ENCODE results near the gene SGK1.

Gene SGK1

GRCh38 chr6:134317471-134318131, at the start of gene SGK1:
TSS of gene SGK1 (minus strand) at chr6:134318112. CDS start at chr6:134317460, 652 bp downstream.
- DNase-seq (ENCODE audit: low read depth in 4 of 4, low spot score in 1 of 4), result peak in 1 of 4 experiments; percentile 2

DNA sequence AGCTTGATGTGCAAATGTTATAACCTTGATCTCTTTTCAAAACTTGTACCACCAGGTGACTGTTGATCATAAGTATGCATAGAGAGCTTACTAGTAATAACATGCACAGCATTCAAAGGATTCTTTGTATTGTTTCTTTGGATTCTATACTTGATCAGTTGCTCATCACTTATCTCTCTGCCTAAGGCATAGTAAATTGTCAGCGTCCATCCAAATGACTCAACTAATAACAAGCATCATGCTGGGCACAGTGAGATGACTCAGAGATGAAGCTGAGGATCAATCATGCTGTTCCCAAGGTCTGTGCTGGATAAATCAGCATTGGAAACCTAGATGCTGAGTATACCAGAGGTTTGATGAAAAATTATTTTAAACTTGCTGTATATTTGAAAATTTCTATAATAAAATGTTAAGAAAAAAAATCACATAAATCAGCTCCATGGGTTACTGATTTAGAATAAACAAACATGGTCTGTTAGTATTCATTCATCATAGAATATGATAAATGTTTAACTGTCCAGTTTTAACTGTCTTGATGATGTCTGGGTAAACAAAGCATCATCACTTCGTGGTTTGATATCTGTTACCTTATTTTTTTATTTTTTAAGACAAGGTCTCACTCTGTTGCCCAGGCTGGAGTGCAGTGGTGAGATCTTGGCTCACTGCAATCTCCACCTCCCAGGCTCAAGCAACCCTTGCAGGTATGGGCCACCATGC, 45.6 kb upstream of the SGK1 start:
- no peak for DNase-seq (ENCODE audit: low read depth in 4 of 4, low spot score in 1 of 4)

- DNase-seq (ENCODE audit: low read depth in 4 of 4, low spot score in 1 of 4), result no peak
Measured at GRCh38 chr6:134361011-134361410, 43.1 kb upstream of the SGK1 start.

- no peak for DNase-seq (ENCODE audit: low read depth in 4 of 4, low spot score in 1 of 4)
Measured at GRCh38 chr6:134359302-134359701, 41.4 kb upstream of the SGK1 start.

DNA sequence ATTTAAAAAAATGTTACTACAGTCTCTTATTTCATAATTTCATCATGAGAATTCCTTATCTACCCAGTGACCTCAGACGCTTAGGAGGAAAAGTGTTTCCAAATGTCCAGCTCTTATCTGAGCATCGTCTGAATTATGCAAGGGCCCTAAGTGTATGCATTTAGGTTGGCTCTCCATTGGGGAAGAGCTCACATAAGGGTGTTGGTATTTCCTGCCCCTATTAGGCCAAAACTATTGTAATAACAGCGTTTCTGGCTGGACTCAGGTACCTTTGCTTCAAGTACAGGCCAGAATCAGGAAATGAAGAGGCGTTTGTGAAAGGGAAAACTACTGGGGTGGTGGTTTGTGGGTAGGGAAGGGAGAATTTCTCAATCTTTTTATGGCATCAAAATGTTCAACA, 40.4 kb upstream of the SGK1 start:
- DNase-seq (ENCODE audit: low read depth in 4 of 4, low spot score in 1 of 4), result no peak

DNA sequence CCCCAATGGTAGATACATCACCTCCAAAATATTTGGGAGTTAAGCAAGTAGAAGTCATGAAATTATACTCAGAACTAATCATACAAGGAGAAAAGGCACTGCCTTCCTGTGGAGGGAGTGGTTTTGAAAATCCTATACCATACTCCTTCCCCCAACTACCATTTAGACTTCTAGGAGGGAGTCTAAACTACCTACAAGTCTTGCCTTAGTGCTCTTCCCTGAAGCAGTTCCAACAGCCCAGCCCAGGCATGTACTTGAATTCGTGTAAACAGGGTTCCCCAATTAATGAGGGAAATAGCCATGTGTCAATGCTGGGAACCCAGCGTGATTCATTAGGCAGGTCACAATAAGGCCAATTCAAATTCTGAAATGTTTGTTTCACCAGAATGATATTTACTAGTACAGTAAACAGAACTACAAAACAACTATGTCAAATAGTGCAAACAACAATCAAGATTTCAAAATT, 39.1 kb upstream of the SGK1 start:
- no peak for DNase-seq (ENCODE audit: low read depth in 4 of 4, low spot score in 1 of 4)

GRCh38 chr6:134356405-134356804, 38.5 kb upstream of the SGK1 start:
- no peak for DNase-seq (ENCODE audit: low read depth in 4 of 4, low spot score in 1 of 4)

DNA sequence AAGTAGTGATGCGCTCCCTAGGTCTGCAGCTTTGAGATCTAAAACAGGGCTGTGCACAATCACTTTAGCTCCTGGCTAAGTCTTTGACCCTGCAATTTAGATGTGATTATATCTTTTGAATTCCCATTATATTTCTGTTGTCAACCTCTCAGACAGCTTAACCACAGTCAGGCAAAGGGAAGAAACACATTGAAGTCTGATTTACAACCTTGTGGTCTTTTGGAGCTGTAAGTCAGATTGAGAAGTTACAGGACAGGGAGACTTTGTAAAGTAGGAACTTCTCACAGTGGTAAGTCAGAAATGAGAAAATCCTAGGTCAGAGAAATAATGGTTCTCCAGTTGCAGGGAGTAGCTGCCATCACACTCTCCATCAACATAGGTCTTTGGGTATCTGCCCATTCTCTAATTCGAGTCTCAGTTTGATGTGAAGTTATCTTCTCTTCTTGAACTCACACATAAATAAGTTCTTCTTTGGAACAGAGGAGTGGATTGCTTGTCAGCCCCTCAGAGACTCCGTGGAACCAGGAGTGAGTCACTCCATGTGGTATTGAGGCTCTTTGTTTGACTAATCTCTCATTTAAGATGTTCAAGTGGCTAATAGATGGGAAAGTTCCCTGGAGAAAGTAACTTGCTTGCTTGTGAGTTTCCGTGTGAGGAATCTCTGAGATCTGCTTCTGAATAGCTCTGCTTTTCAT, 35.0 kb upstream of the SGK1 start:
- DNase-seq (ENCODE audit: low read depth in 4 of 4, low spot score in 1 of 4), result peak in 1 of 4 experiments; percentile 8

DNA sequence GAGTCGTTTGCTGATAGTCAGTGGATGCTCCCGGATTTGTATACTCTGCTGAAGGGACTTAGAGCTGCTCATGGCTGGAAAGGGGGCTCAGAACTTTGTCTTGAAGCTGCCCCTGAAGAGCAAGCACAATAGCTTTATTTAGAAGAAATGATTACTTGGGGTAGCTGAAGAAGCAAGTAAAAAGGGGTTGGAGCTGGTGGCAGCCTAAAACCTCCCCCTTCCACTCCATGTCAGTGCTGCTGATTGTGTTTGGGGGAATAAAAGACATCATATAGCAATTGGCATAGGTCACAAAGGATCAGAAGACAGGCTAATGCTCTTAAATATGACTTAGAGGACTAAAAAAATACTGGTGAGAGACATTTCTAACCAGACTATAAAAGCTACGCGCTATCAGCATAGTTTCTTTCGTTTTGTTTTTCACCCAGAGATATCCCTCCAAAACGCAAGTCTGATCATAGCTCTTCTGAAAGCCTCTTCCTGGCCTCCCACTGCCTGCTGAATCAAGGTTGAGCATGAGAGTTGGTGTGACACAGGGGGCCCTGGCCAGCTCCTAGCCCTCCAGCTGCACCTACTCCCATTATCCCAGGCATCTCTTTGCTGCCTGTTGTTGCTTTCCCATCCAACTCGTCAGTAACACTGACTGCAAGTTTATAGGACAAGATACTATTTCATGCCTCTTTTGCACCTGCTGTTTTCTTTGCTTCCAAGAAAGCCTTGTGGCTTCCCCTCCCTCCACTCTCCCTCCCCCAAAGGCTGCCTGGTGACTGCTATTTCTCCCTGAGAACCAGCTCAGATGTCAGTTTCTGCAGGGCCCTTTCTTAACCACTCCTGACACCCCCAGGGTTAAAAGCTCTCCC, 33.9 kb upstream of the SGK1 start:
- no peak for DNase-seq (ENCODE audit: low read depth in 4 of 4, low spot score in 1 of 4)

GRCh38 chr6:134347885-134348805, 30.2 kb upstream of the SGK1 start:
- no peak for DNase-seq (ENCODE audit: low read depth in 4 of 4, low spot score in 1 of 4)

- DNase-seq (ENCODE audit: low read depth in 4 of 4, low spot score in 1 of 4), result no peak
Measured at GRCh38 chr6:134346932-134347545, 29.1 kb upstream of the SGK1 start.

DNA sequence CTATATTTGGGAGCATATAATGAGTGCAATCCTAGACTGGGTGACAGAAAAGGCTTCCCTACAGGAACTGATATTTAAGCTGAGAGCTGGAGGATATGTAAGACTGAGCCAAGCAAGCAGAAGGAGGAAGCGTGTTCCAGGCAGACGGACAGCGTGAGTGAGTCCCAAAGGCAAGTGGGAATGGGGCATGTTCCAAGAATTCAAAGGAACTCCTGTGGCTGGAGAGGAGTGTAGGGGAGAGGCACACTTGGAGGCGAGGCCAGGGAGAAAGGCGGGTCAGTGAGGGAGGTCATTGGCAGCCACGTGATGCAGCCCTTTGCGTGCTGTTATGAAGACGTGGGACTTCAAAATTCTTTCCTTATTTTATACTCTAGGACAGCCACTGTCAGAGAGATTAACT, 27.9 kb upstream of the SGK1 start:
- no peak for DNase-seq (ENCODE audit: low read depth in 4 of 4, low spot score in 1 of 4)

DNA sequence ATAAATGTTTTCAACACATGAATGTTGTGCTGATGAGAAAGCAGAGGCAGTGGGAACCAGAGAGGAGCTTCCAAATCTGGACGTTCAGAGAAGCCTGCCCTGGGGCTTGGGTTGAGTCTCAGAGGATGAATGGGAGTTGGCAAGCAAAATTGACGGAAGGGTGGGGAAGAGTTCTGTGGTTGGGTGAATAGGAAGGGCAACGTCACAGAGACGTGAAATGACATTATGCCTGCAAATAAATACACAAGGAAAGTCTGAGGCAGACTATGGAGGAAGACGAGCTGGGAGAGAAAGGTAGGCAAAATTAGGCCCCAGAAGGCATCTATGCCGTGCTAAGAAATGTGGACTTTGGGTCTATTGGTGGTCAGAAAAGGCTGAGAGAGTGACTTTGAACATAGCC, 25.2 kb upstream of the SGK1 start:
- no peak for DNase-seq (ENCODE audit: low read depth in 4 of 4, low spot score in 1 of 4)

DNA sequence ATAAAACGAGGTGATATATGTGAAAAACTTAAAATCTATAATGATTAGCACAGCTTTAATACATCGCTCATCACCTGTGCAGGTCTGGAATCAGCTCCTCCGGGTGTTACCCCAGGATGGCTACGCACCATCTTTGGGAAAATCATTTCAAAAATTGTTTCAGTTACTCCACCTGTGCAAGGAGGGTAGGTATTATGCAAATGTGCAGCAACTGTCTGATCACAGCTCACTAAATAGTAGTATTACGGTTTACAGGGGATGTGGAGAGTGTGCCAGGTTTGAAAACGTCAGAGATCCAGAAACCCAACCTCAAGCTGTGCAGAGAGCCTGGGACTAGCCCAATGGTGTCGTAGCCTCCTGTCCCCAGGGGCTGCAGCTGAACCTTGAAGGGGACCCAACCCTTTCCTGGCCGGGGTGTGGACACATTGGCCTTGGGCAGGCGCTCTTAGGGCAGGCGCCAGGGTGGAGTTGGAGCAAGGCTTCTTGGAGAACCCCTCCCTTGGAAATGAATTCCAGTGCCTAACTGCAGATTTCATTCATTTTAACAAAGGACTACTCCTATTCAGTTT, 24.2 kb upstream of the SGK1 start:
- DNase-seq (ENCODE audit: low read depth in 4 of 4, low spot score in 1 of 4), result no peak

DNA sequence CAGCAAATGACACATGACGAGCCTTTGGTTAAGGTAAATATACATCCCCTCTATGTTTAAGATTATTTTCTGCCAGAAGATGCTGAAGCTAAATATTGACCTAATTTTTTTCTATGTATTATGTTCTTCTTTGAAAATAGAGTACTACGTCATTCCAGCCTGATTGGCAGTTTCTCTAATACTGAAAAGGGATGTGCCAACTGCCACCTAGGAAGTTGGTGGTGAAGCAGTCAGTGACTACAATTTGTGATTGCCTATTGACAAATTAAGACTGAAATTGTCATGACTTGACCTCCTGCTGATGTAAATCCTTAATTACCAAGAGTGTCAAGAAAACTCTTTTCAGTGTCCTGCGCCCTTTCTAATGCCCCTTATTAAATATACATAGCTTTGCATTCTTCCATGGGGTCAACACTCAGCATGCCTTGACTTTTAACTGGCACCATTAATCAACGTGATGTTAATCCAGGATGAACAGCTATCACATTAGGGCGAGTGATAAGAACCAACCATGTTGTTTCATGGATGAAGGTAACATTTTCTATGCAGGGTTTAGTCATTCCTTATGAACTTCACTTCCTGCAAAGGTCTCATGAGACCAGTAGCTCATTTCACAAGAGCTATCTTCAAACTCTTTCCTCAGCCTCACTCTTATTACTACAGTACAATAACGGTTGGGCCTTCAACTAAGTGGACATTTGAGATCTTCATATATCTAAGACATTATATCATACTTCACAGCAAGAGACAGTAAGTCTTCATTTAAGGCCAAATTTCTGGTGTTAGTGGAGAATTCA, 22.5 kb upstream of the SGK1 start:
- DNase-seq (ENCODE audit: low read depth in 4 of 4, low spot score in 1 of 4), result no peak

DNA sequence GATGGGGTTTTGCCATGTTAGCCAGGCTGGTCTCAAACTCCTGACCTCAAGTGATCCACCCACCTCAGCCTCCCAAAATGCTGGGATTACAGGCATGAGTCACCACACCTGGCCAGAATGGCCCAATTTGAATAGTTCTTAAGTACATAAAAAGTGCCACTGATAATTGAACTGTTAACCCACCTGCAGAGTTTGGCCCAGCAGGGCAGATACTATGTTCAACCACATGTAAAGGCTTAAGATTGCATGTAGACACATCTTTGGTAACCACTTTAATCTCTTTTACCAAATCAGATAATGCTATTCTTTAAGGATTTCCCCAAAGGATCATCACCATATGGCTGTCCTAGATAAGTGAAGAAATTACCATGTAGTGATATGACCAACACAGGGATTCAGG, 21.3 kb upstream of the SGK1 start:
- DNase-seq (ENCODE audit: low read depth in 4 of 4, low spot score in 1 of 4), result no peak

DNA sequence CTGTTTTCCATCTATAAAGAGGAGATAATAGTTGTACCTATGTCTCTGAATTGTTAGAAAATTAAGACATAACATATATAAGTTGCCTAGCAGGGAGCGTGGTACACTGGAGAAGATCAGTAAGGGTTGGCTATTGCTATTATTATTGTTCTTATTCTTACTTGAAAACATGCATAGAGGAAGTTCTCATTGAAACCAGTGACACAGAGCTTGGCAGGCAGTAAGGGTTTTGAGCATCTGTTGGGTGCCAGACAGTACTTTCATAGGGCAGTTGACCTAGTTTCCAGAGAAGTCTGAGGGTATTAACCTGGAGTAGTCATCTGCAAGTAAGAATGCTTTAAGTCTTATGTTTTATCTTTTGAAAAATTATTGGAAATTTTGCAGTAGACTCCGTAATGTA, 13.3 kb upstream of the SGK1 start:
- DNase-seq (ENCODE audit: low read depth in 4 of 4, low spot score in 1 of 4), result no peak

- DNase-seq (ENCODE audit: low read depth in 4 of 4, low spot score in 1 of 4), result no peak
Measured at GRCh38 chr6:134330555-134330954, 12.6 kb upstream of the SGK1 start.

GRCh38 chr6:134328792-134329191, 10.9 kb upstream of the SGK1 start:
- DNase-seq (ENCODE audit: low read depth in 4 of 4, low spot score in 1 of 4), result no peak

Data from stimulated activated CD4-positive, alpha-beta T cell treated with anti-CD3 and anti-CD28 coated beads, Interleukin-1b, Interleukin-23, amount 100 ng/mL, for 24 hours (primary cell).